Esophagus muscularis mucosa (tissue), 4 donors: ENCODE results near the gene KCNQ5. TPM values are rescaled to one million over a fixed set of nuclear protein-coding genes. Genes with fewer than 3 reads are reported as not detected.

ENCODE experiments used
- DNase-seq: peaks from one replicate; pipeline ENCODE4 v3.0.0-alpha.2; 2017; ENCODE audit errors: extremely low spot score
- H3K27ac ChIP-seq, 4 donors: fragments of 200-600 bp; sonication (generic); replicated peaks in 1 of 4; 1 replicate in 3 of 4; 2 replicates in 1 of 4; pipeline ENCODE4 v1.5.1; 2016 to 2019; ENCODE audit warnings: mild to moderate bottlenecking in 1 of 4
- H3K27me3 ChIP-seq, 4 donors: fragments of 200-600 bp; sonication (generic); one replicate each; pipeline versions ENCODE4 v1.5.1 to v1.6.0; 2016 to 2019
- H3K36me3 ChIP-seq, 4 donors: fragments of 200-600 bp; sonication (generic); one replicate each; pipeline ENCODE4 v1.5.1; 2016 to 2019
- H3K4me1 ChIP-seq, 4 donors: fragments of 200-600 bp; sonication (generic); one replicate each; pipeline ENCODE4 v1.5.1; 2016 to 2019
- H3K4me3 ChIP-seq, 4 donors: fragments of 200-600 bp; sonication (generic); 1 replicate in 2 of 4; 2 replicates in 2 of 4; pipeline ENCODE4 v1.5.1; 2016 to 2019; ENCODE audit warnings: mild to moderate bottlenecking in 4 of 4, moderate library complexity in 1 of 4
- H3K9me3 ChIP-seq, 4 donors: fragments of 200-600 bp; sonication (generic); 1 replicate in 3 of 4; 2 replicates in 1 of 4; pipeline ENCODE4 v1.5.1; 2016 to 2019
- CTCF ChIP-seq, 3 experiments: fragments of 200-600 bp in 2 of 3; fragments of 450-650 bp in 1 of 3; sonication (generic) in 2 of 3; IDR thresholded peaks; one replicate each; pipeline ENCODE4 v1.5.1; 2017 to 2019; ENCODE audit warnings: antibody characterized with exemption in 3 of 3, mild to moderate bottlenecking in 2 of 3, moderate library complexity in 1 of 3
- EP300 ChIP-seq: sonication (generic); formaldehyde crosslinking; IDR thresholded peaks from one replicate; pipeline ENCODE4 v1.6.1; 2017; ENCODE audit warnings: antibody characterized with exemption
- POLR2A ChIP-seq: fragments of 450-650 bp; IDR thresholded peaks from one replicate; pipeline ENCODE4 v1.6.1; 2017; ENCODE audit warnings: antibody characterized with exemption, moderate library complexity, mild to moderate bottlenecking, low read depth
- POLR2AphosphoS5 ChIP-seq, 2 donors: sonication (generic); formaldehyde crosslinking; IDR thresholded peaks; one replicate each; pipeline ENCODE4 v1.6.1; 2017; ENCODE audit warnings: antibody characterized with exemption in 2 of 2
- WGBS: methylation state at CpG from one replicate; pipeline ENCODE4 v1.1.5; 2018; 5-methylcytosine and 5-hydroxymethylcytosine counted together
- intact Hi-C: fragments of 100-400 bp; cut with DNase I; formaldehyde crosslinking; loops from one replicate; pipeline ENCODE4 v1.15.1; 2023
- total RNA-seq, 4 donors: library from RNA; depleted of rRNA; stranded (reverse); fragments of >200 nt; gene quantifications; one replicate each; pipeline versions ENCODE4 v1.1.0 to v1.2.1, GENCODE V29; 2016

KCNQ5 gene
- total RNA-seq, 4 donors from 2014 or later, result 1.2 to 2.2 (median 1.8) TPM

GRCh38 chr6:72842140-72842539 lies 220.3 kb downstream of the KCNQ5 start:
- 67% methylated on average over 4 of the region's 4 CpGs for WGBS
- intact Hi-C loops, result no loop called here
- H3K9me3 ChIP-seq, result no peaks in the 10 kb centered on the region
- H3K4me1 ChIP-seq, result peaks cover 0 to 4% (median 0%) of the 10 kb centered on the region in 4 donors
- no peaks in the 10 kb centered on the region for H3K27me3 ChIP-seq
- no peak for DNase-seq
- no peaks in the 10 kb centered on the region for H3K36me3 ChIP-seq
- no peak overlapping the region for H3K4me3 ChIP-seq
- H3K27ac ChIP-seq, result no peak overlapping the region
- TF ChIP-seq POLR2A (no peak), EP300 (no peak), CTCF (IDR thresholded peaks at IDR 0.05) (no peak)

GRCh38 chr6:72844614-72845013 lies 222.8 kb downstream of the KCNQ5 start:
- H3K9me3 ChIP-seq, result no peaks in the 10 kb centered on the region
- H3K27ac ChIP-seq, result no peak overlapping the region
- H3K27me3 ChIP-seq, result no peaks in the 10 kb centered on the region
- TF ChIP-seq EP300, result no peak
- no peak for TF ChIP-seq CTCF (IDR thresholded peaks at IDR 0.05)
- no peak for TF ChIP-seq POLR2AphosphoS5 (IDR thresholded peaks at IDR 0.05)
- no peak for TF ChIP-seq POLR2A
- H3K4me3 ChIP-seq, result no peak overlapping the region
- no peaks in the 10 kb centered on the region for H3K36me3 ChIP-seq
- WGBS, result 47% methylated on average over 4 of the region's 4 CpGs
- peaks cover 0 to 4% (median 0%) of the 10 kb centered on the region in 4 donors for H3K4me1 ChIP-seq
- intact Hi-C loops, result no loop called here
- DNase-seq, result no peak

- no peaks in the 10 kb centered on the region for H3K36me3 ChIP-seq
- intact Hi-C loops, result no loop called here
- H3K27ac ChIP-seq, result no peak overlapping the region
- H3K4me3 ChIP-seq, result no peak overlapping the region
- DNase-seq, result no peak
- peaks cover 0 to 4% (median 0%) of the 10 kb centered on the region in 4 donors for H3K4me1 ChIP-seq
- no peak for TF ChIP-seq EP300
- no peak for TF ChIP-seq POLR2A
- TF ChIP-seq CTCF (IDR thresholded peaks at IDR 0.05), result no peak
- TF ChIP-seq POLR2AphosphoS5 (IDR thresholded peaks at IDR 0.05), result no peak
- no peaks in the 10 kb centered on the region for H3K9me3 ChIP-seq
- no peaks in the 10 kb centered on the region for H3K27me3 ChIP-seq
Measured at GRCh38 chr6:72849346-72849745, 227.5 kb downstream of the KCNQ5 start.

GRCh38 chr6:72850040-72850439 lies 228.2 kb downstream of the KCNQ5 start:
- Histone ChIP-seq H3K36me3 (no peaks in the 10 kb centered on the region), H3K27ac (no peak overlapping the region), H3K4me3 (no peak overlapping the region), H3K9me3 (no peaks in the 10 kb centered on the region), H3K4me1 (no peaks in the 10 kb centered on the region), H3K27me3 (no peaks in the 10 kb centered on the region)
- intact Hi-C loops, result no loop called here
- 98% methylated on average over 2 of the region's 2 CpGs for WGBS
- DNase-seq, result no peak
- no peak for TF ChIP-seq POLR2A
- no peak for TF ChIP-seq EP300
- no peak for TF ChIP-seq POLR2AphosphoS5 (IDR thresholded peaks at IDR 0.05)
- no peak for TF ChIP-seq CTCF (IDR thresholded peaks at IDR 0.05)

- no peak for DNase-seq
- Histone ChIP-seq H3K4me1 (no peaks in the 10 kb centered on the region), H3K4me3 (no peak overlapping the region), H3K36me3 (no peaks in the 10 kb centered on the region), H3K27ac (no peak overlapping the region), H3K9me3 (no peaks in the 10 kb centered on the region), H3K27me3 (no peaks in the 10 kb centered on the region)
- intact Hi-C loops, result no loop called here
- WGBS, result 69% methylated on average over 1 of the region's 1 CpG
- TF ChIP-seq CTCF (IDR thresholded peaks at IDR 0.05) (no peak), POLR2A (no peak), POLR2AphosphoS5 (IDR thresholded peaks at IDR 0.05) (no peak), EP300 (no peak)
Measured at GRCh38 chr6:72850469-72850868, 228.6 kb downstream of the KCNQ5 start.
